Esophagus mucosa (tissue), 1 donor: ENCODE data around the gene G2E3. TPM values are rescaled to one million over a fixed set of nuclear protein-coding genes. Genes with fewer than 3 reads are reported as not detected.
"Not testable (repeated sequence)": the region's sequence is repeated elsewhere in the genome, so short reads cannot be mapped to it uniquely, and the experiment has no call there.

Experiments used
- ATAC-seq: fragments of 200-7000 bp; cut with Tn5 transposase; one replicate; pipeline ENCODE4 v1.9.1; 2020
- total RNA-seq: library from RNA; stranded (reverse); gene quantifications from one replicate; pipeline ENCODE4 v1.2.4, GENCODE V29; 2023
- donor health status: DM: yes; HTN: yes; CAD: no.

The G2E3 gene
- total RNA-seq, 1 donor from 2014 or later: 9.6 TPM

GRCh38 chr14:30564235-30564867, 5.4 kb downstream of the G2E3 start:
- ATAC-seq: no peak

- ATAC-seq: no peak
These were observed 5.9 kb downstream of the G2E3 start for GRCh38 chr14:30564868-30565248.

- no peak for ATAC-seq
These were observed 10.4 kb downstream of the G2E3 start for GRCh38 chr14:30569216-30569902.

GRCh38 chr14:30569903-30570226, 10.9 kb downstream of the G2E3 start:
- no peak for ATAC-seq

- no peak for ATAC-seq
These were observed 13.3 kb downstream of the G2E3 start for GRCh38 chr14:30572237-30572636.

GRCh38 chr14:30572771-30573170, 13.8 kb downstream of the G2E3 start:
- ATAC-seq: no peak

- peak; percentile 26 for ATAC-seq
These were observed 14.4 kb downstream of the G2E3 start for GRCh38 chr14:30573226-30573814.

- no peak for ATAC-seq
These were observed 15.0 kb downstream of the G2E3 start for GRCh38 chr14:30573966-30574365.

GRCh38 chr14:30574777-30575176, 15.8 kb downstream of the G2E3 start:
- not testable (repeated sequence) for ATAC-seq

- not testable (repeated sequence) for ATAC-seq
These were observed 17.4 kb downstream of the G2E3 start for GRCh38 chr14:30576333-30576732.

- ATAC-seq: no peak
These were observed 21.8 kb downstream of the G2E3 start for GRCh38 chr14:30580616-30581282.

- no peak for ATAC-seq
These were observed 22.3 kb downstream of the G2E3 start for GRCh38 chr14:30581283-30581625.

- no peak for ATAC-seq
These were observed 23.4 kb downstream of the G2E3 start for GRCh38 chr14:30582376-30582775.

- ATAC-seq: no peak
These were observed 25.2 kb downstream of the G2E3 start for GRCh38 chr14:30584058-30584630.

- ATAC-seq: no peak
These were observed 26.2 kb downstream of the G2E3 start for GRCh38 chr14:30585204-30585603.

GRCh38 chr14:30587141-30587540, 28.2 kb downstream of the G2E3 start:
- ATAC-seq: no peak

GRCh38 chr14:30588873-30589272, 29.9 kb downstream of the G2E3 start:
- no peak for ATAC-seq

GRCh38 chr14:30596935-30597334, 38.0 kb downstream of the G2E3 start:
- ATAC-seq: no peak

GRCh38 chr14:30597504-30597903, 38.5 kb downstream of the G2E3 start:
- no peak for ATAC-seq

- no peak for ATAC-seq
These were observed 42.3 kb downstream of the G2E3 start for GRCh38 chr14:30600922-30601918.

GRCh38 chr14:30603402-30603801, 44.4 kb downstream of the G2E3 start:
- ATAC-seq: no peak

- not testable (repeated sequence) for ATAC-seq
These were observed 45.7 kb downstream of the G2E3 start for GRCh38 chr14:30604696-30605095.
